IMR-90 (cell line): ENCODE measurements around the gene PHC2. TPM values are rescaled to one million over a fixed set of nuclear protein-coding genes. Genes with fewer than 3 reads are reported as not detected.

Source experiments
- ATAC-seq: fragments of 200-7000 bp; cut with Tn5 transposase; 2 replicates; pipeline ENCODE4 v1.9.1; 2020; ENCODE audit warnings: low read depth, mild to moderate bottlenecking, moderate library complexity
- BruUV-seq: library from RNA; stranded (reverse); fragments of 400-500 nt; replicated peaks from 2 replicates; lab custom pipeline; 2021; lab: Mats Ljungman, UMichigan
- CTCF ChIA-PET: fragments of 300-600 bp; formaldehyde crosslinking; extraction: SDS; loops from one replicate; lab custom pipeline; 2021; ENCODE audit warnings: antibody characterized with exemption; lab: Yijun Ruan, JAX
- POLR2A ChIA-PET: fragments of 300-600 bp; sonication (Branson Sonifier 250); formaldehyde crosslinking; loops from one replicate; lab custom pipeline; 2022; ENCODE audit warnings: antibody characterized with exemption; ENCODE audit not compliant: unreplicated experiment; lab: Charles Lee
- DNase-seq: peaks from one replicate; pipeline ENCODE4 v3.0.0; 2013
- H2AFZ ChIP-seq: replicated peaks from 2 replicates; pipeline ENCODE3; 2013; ENCODE audit warnings: low read length, mild to moderate bottlenecking; ENCODE audit not compliant: poor library complexity
- H2AK5ac ChIP-seq: 2 replicates; pipeline ENCODE4 v1.6.1; 2013; ENCODE audit warnings: low read depth, low read length, inconsistent platforms
- H2AK9ac ChIP-seq: replicated peaks from 2 replicates; pipeline ENCODE3; 2013; ENCODE audit warnings: mild to moderate bottlenecking, low read depth, low read length, moderate library complexity; ENCODE audit not compliant: poor library complexity
- H2BK120ac ChIP-seq: 2 replicates; pipeline ENCODE4 v1.6.1; 2013; ENCODE audit warnings: low read depth, low read length, inconsistent platforms
- H2BK15ac ChIP-seq: 3 replicates; pipeline ENCODE4 v1.6.1; 2013; ENCODE audit warnings: low read depth, low read length, inconsistent platforms
- H2BK20ac ChIP-seq: 2 replicates; pipeline ENCODE4 v1.6.1; 2013; ENCODE audit warnings: low read depth, mild to moderate bottlenecking, inconsistent platforms, low read length, moderate library complexity
- H2BK5ac ChIP-seq: 2 replicates; pipeline ENCODE4 v1.6.1; 2013; ENCODE audit warnings: mild to moderate bottlenecking, low read depth, low read length, inconsistent platforms; ENCODE audit not compliant: poor library complexity, severe bottlenecking
- H3K14ac ChIP-seq: replicated peaks from 2 replicates; pipeline ENCODE4 v1.6.1; 2013; ENCODE audit warnings: low read depth, low read length, inconsistent platforms
- H3K18ac ChIP-seq: 2 replicates; pipeline ENCODE4 v1.6.1; 2013; ENCODE audit warnings: low read depth, low read length, control low read depth
- H3K23ac ChIP-seq: 2 replicates; pipeline ENCODE4 v1.6.1; 2013; ENCODE audit warnings: low read depth, low read length, inconsistent platforms
- H3K27ac ChIP-seq: 2 replicates; pipeline ENCODE4 v1.5.1; 2013; ENCODE audit warnings: mild to moderate bottlenecking, control low read depth, low read length; ENCODE audit not compliant: insufficient read depth
- H3K27me3 ChIP-seq: 2 replicates; pipeline ENCODE4 v1.6.1; 2013; ENCODE audit warnings: low read length; ENCODE audit not compliant: control insufficient read depth, insufficient read depth
- H3K36me3 ChIP-seq: 2 replicates; pipeline ENCODE4 v1.6.1; 2013; ENCODE audit warnings: low read length, mixed read lengths; ENCODE audit not compliant: control insufficient read depth, insufficient read depth
- H3K4ac ChIP-seq: 2 replicates; pipeline ENCODE4 v1.6.1; 2013; ENCODE audit warnings: low read depth, low read length, inconsistent platforms
- H3K4me1 ChIP-seq: 2 replicates; pipeline ENCODE4 v1.6.1; 2013; ENCODE audit warnings: low read length, mixed read lengths; ENCODE audit not compliant: control insufficient read depth, insufficient read depth
- H3K4me2 ChIP-seq: 2 replicates; pipeline ENCODE4 v1.6.1; 2013; ENCODE audit warnings: low read depth, mild to moderate bottlenecking, control low read depth, low read length, moderate library complexity
- H3K4me3 ChIP-seq: 2 replicates; pipeline ENCODE4 v1.5.1; 2013; ENCODE audit warnings: low read depth, mild to moderate bottlenecking, control low read depth, low read length, moderate library complexity; ENCODE audit not compliant: insufficient read depth
- H3K56ac ChIP-seq: 2 replicates; pipeline ENCODE4 v1.6.1; 2013; ENCODE audit warnings: low read length, inconsistent platforms; ENCODE audit not compliant: insufficient read depth; ENCODE audit errors: extremely low read depth
- H3K79me1 ChIP-seq, 2 experiments: 2 replicates each; pipeline ENCODE4 v1.6.1; 2013; ENCODE audit warnings: low read length in 2 of 2, inconsistent platforms in 1 of 2, low read depth in 1 of 2
- H3K9ac ChIP-seq: 2 replicates; pipeline ENCODE4 v1.6.1; 2013; ENCODE audit warnings: low read depth, low read length, control low read depth
- H3K9me1 ChIP-seq: 2 replicates; pipeline ENCODE4 v1.6.1; 2013; ENCODE audit warnings: low read length, inconsistent platforms; ENCODE audit not compliant: insufficient read depth
- H3K9me3 ChIP-seq: 2 replicates; pipeline ENCODE4 v1.6.1; 2013; ENCODE audit warnings: low read length; ENCODE audit not compliant: control insufficient read depth, insufficient read depth
- H4K20me1 ChIP-seq: 2 replicates; pipeline ENCODE4 v1.6.1; 2013; ENCODE audit warnings: low read length, inconsistent platforms; ENCODE audit not compliant: insufficient read depth
- H4K5ac ChIP-seq: 2 replicates; pipeline ENCODE4 v1.6.1; 2013; ENCODE audit warnings: mild to moderate bottlenecking, low read depth, low read length, control low read depth
- H4K8ac ChIP-seq, 2 experiments: 2 replicates each; pipeline ENCODE4 v1.6.1; 2013; ENCODE audit warnings: low read depth in 2 of 2, low read length in 2 of 2, control low read depth in 1 of 2, inconsistent platforms in 1 of 2
- H4K91ac ChIP-seq: 2 replicates; pipeline ENCODE4 v1.6.1; 2013; ENCODE audit warnings: low read depth, low read length, inconsistent platforms; ENCODE audit not compliant: insufficient read depth
- CEBPB ChIP-seq: IDR thresholded peaks from 2 replicates; pipeline ENCODE4 v1.6.1; 2012; ENCODE audit warnings: low read depth, low read length, improper control_type of control experiment
- CHD1 ChIP-seq: IDR thresholded peaks from 2 replicates; pipeline ENCODE4 v1.6.1; 2012; ENCODE audit warnings: low read depth, low read length, improper control_type of control experiment
- CTCF ChIP-seq: conservative IDR thresholded peaks from 2 replicates; pipeline ENCODE4 v1.5.1; 2012; ENCODE audit warnings: mild to moderate bottlenecking, low read depth, low read length, improper control_type of control experiment
- FOS ChIP-seq: fragments of 150-350 bp; IDR thresholded peaks from 2 replicates; pipeline ENCODE4 v1.6.1; 2016; ENCODE audit warnings: low read depth, low read length
- MAFK ChIP-seq: IDR thresholded peaks from 2 replicates; pipeline ENCODE4 v1.6.1; 2012; ENCODE audit warnings: low read depth, low read length, improper control_type of control experiment
- MAZ ChIP-seq: IDR thresholded peaks from 2 replicates; pipeline ENCODE4 v1.6.1; 2012; ENCODE audit warnings: low read depth, mild to moderate bottlenecking, low read length, improper control_type of control experiment, moderate library complexity, borderline replicate concordance
- NFE2L2 ChIP-seq: fragments of 150-350 bp; IDR thresholded peaks from 2 replicates; pipeline ENCODE4 v1.6.1; 2016; ENCODE audit warnings: low read depth, mild to moderate bottlenecking, low read length
- POLR2A ChIP-seq: IDR thresholded peaks from 2 replicates; pipeline ENCODE4 v1.6.1; 2012; ENCODE audit warnings: mild to moderate bottlenecking, low read depth, low read length
- RAD21 ChIP-seq: IDR thresholded peaks from 2 replicates; pipeline ENCODE4 v1.6.1; 2012; ENCODE audit warnings: low read length, improper control_type of control experiment
- RCOR1 ChIP-seq: IDR thresholded peaks from 2 replicates; pipeline ENCODE4 v1.6.1; 2012; ENCODE audit warnings: mild to moderate bottlenecking, low read length, improper control_type of control experiment; ENCODE audit not compliant: insufficient replicate concordance
- RFX5 ChIP-seq: IDR thresholded peaks from 2 replicates; pipeline ENCODE4 v1.8.0; 2012; ENCODE audit warnings: low read depth, mild to moderate bottlenecking, low read length, moderate library complexity
- USF2 ChIP-seq: fragments of 150-350 bp; IDR thresholded peaks from 2 replicates; pipeline ENCODE4 v1.6.1; 2017; ENCODE audit warnings: mild to moderate bottlenecking, antibody characterized with exemption, low read length, low read depth
- WGBS, 2 experiments: methylation state at CpG; one replicate each; pipeline versions ENCODE4 v1.1.5 to v1.1.7; 2013; ENCODE audit warnings: missing lambda C conversion rate in 2 of 2; ENCODE audit not compliant: insufficient read length in 1 of 2; ENCODE audit errors: extremely low coverage in 2 of 2; 5-methylcytosine and 5-hydroxymethylcytosine counted together
- dilution Hi-C: fragments of 300-500 bp; cut with HindIII; formaldehyde crosslinking; loops from one replicate; pipeline ENCODE4 v1.14.3; 2018; ENCODE audit warnings: low sequenced_read_pairs; ENCODE audit not compliant: unreplicated experiment
- in situ Hi-C: fragments of 300-500 bp; cut with MboI; formaldehyde crosslinking; loops from 3 replicates; pipeline ENCODE4 v1.14.3; 2019; ENCODE audit warnings: low sequenced_read_pairs, inconsistent platforms, mixed read lengths
- intact Hi-C: fragments of 100-400 bp; cut with micrococcal nuclease; formaldehyde crosslinking; loops from 2 replicates; pipeline ENCODE4 v1.10.0; 2022
- polyA plus RNA-seq, 3 experiments: library from polyadenylated mRNA; depleted of rRNA; stranded (reverse); fragments of >200 nt; gene quantifications; 2 replicates each; pipeline ENCODE4 v1.2.3, GENCODE V29; 2012; ENCODE audit warnings: low replicate concordance in 1 of 3
- total RNA-seq: library from RNA; depleted of rRNA; stranded (reverse); fragments of >200 nt; gene quantifications from 2 replicates; pipeline ENCODE4 v1.2.3, GENCODE V29; 2012

The PHC2 gene
- total and polyA plus RNA-seq, 2 of the 4 experiments (the other 2 are of a cell fraction): 46.4 to 98.1 TPM

GRCh38 chr1:33374336-33375105 is 56.4 kb downstream of the PHC2 start (continued):
- no peak for TF ChIP-seq CEBPB
- TF ChIP-seq MAFK: no peak
- TF ChIP-seq RAD21: peak; percentile 26
- no peak for TF ChIP-seq POLR2A

- Histone ChIP-seq H3K56ac (no peak overlapping the region), H3K27me3 (no peaks in the 10 kb centered on the region), H3K18ac (peak overlapping the region; percentile 72; the same call in 1 of the 2 replicates), H2AK9ac (peak overlapping the region; percentile 71), H2AK5ac (peak overlapping the region; percentile 93), H3K9me3 (no peaks in the 10 kb centered on the region), H4K5ac (peak overlapping the region; percentile 37; the same call in 1 of the 2 replicates), H3K4ac (peak overlapping the region; percentile 92), H4K8ac (peak overlapping the region; percentile 27 to 41; a peak in 2 of 4 replicates), H3K4me1 (peaks cover 26% of the 10 kb centered on the region), H3K36me3 (peaks cover 10% of the 10 kb centered on the region; the same call in 1 of the 2 replicates), H2BK20ac (peak overlapping the region; percentile 89), H3K27ac (peak overlapping the region; percentile 6; the same call in 1 of the 2 replicates), H3K23ac (peak overlapping the region; percentile 63; the same call in 1 of the 2 replicates), H3K4me2 (no peak overlapping the region), H2BK120ac (peak overlapping the region; percentile 93), H3K14ac (peak overlapping the region; percentile 82), H2BK15ac (peak overlapping the region; percentile 82; the same call in 2 of the 3 replicates), H4K20me1 (no peaks in the 10 kb centered on the region; the same call in 1 of the 2 replicates), H3K79me1 (0 out of 4 replicates have a peak, but pooled peaks cover 0 to 8% of the 10 kb centered on the region in 2 experiments), H3K9ac (no peak overlapping the region), H4K91ac (peak overlapping the region; percentile 85), H2BK5ac (peak overlapping the region; percentile 36), H3K9me1 (peaks cover 16% of the 10 kb centered on the region), H2AFZ (no peak overlapping the region), H3K4me3 (no peak overlapping the region)
- POLR2A ChIA-PET: no interaction called here
- dilution Hi-C loops (no loop called here), intact Hi-C loops (loop anchor here (5.0 kb wide), 1 partner anchor 239 kb away; no protein-coding TSS in a partner anchor), in situ Hi-C loops (no loop called here)
- no CpG with 5 or more reads among the region's 4 CpGs for WGBS, 2 experiments
- CTCF ChIA-PET: interaction anchor here (2.2 kb wide), 1 partner anchor 82 kb away, joined by 5 read pairs; no protein-coding TSS in a partner anchor
- TF ChIP-seq RCOR1 (no peak), RFX5 (no peak), NFE2L2 (no peak), MAFK (no peak), CHD1 (no peak), CTCF (no peak), USF2 (no peak), FOS (no peak), MAZ (no peak)
- ATAC-seq (no peak), DNase-seq (no peak)
- no TSS peak for BruUV-seq
Measured at GRCh38 chr1:33373606-33374005, 57.3 kb downstream of the PHC2 start.
